IPS DF 6.9 (cell line): Measurements from ENCODE around the gene SPPL2B.
"Not testable (repeated sequence)": the region's sequence is repeated elsewhere in the genome, so short reads cannot be mapped to it uniquely, and the experiment has no call there.

ENCODE experiments used
- DNase-seq: peaks from one replicate; pipeline ENCODE4 v3.0.0-alpha.2; 2013; ENCODE audit warnings: low read depth, low spot score
- H3K27ac ChIP-seq: one replicate; pipeline ENCODE4 v1.5.1; 2013; ENCODE audit warnings: low read length, control low read depth
- H3K27me3 ChIP-seq: 2 replicates; pipeline ENCODE4 v1.6.1; 2013; ENCODE audit warnings: mild to moderate bottlenecking, low read length; ENCODE audit not compliant: control insufficient read depth, insufficient read depth
- H3K36me3 ChIP-seq: 2 replicates; pipeline ENCODE4 v1.6.1; 2013; ENCODE audit warnings: low read length; ENCODE audit not compliant: control insufficient read depth, insufficient read depth
- H3K4me1 ChIP-seq: 2 replicates; pipeline ENCODE4 v1.6.1; 2013; ENCODE audit warnings: low read length; ENCODE audit not compliant: control insufficient read depth, insufficient read depth
- H3K4me3 ChIP-seq: 2 replicates; pipeline ENCODE4 v1.5.1; 2013; ENCODE audit warnings: mild to moderate bottlenecking, low read length
- H3K9me3 ChIP-seq: 2 replicates; pipeline ENCODE4 v1.6.1; 2013; ENCODE audit warnings: low read length, inconsistent platforms; ENCODE audit not compliant: control insufficient read depth, insufficient read depth
- WGBS: extraction: QIAGEN DNeasy Blood & Tissue Kit; methylation state at CpG from one replicate; pipeline ENCODE4 v1.1.7; 2013; ENCODE audit warnings: mixed read lengths, missing lambda C conversion rate; ENCODE audit not compliant: insufficient read length, insufficient coverage; 5-methylcytosine and 5-hydroxymethylcytosine counted together

SPPL2B gene

DNA sequence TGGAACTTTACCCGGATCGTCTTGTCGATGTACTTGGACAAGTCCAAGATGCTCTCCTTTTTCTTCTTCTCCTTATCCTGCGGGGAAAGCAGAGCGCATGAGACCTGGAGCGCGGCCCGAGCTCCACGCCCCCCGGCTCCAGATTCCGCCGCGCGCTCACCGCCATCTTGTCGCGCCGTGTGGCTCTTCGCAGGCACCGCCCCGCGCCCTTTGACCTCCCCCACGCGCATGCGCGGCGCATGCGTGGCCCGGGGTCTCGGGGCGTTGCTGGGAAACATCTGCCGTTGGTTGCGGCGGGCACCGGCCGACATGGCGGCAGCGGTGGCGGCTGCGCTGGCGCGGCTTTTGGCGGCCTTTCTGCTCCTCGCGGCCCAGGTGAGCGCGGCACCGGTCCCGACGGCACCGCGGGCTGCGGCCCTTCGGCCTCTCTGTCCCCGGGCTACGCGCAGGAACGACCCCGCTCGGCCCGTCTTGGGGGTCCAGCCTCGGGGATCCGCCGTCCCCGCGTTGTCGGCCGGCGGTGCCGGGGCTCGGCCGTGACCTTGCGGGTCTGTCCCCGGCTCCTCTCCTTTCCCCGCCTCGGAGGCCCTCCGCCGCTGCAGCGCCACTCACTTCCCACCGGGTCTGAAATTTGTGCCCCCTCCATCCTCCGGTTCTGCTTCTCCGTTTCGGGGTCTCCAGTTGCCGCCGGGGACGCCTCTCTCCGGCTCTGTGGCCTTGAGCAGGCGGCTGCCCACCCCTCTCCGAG lies at the start of gene SPPL2B, which contains the start of gene LSM7:
SPPL2B (plus strand) TSS at position 284 of the 748 bp plus-strand sequence; CDS start at position 310, 26 bp downstream.
LSM7 (minus strand) TSS at position 186 of the 748 bp plus-strand sequence; CDS start at position 166, 20 bp downstream.
- Histone ChIP-seq H3K4me1 (peaks cover 7% of the 10 kb centered on the region), H3K36me3 (peaks cover 18% of the 10 kb centered on the region; the same call in 1 of the 2 replicates), H3K27me3 (no peaks in the 10 kb centered on the region), H3K9me3 (no peaks in the 10 kb centered on the region), H3K27ac (no peak within 1 kb of the TSS), H3K4me3 (peak within 1 kb of the TSS; percentile 80)
- no CpG with 5 or more reads among the region's 89 CpGs for whole genome bisulfite sequencing
- no peak for DNase-seq

GRCh38 chr19:2280633-2281264 lies 47.7 kb upstream of the SPPL2B start:
- WGBS, result no CpG with 5 or more reads among the region's 26 CpGs
- H3K4me3 ChIP-seq, result no peak overlapping the region
- no peak for DNase-seq

DNA sequence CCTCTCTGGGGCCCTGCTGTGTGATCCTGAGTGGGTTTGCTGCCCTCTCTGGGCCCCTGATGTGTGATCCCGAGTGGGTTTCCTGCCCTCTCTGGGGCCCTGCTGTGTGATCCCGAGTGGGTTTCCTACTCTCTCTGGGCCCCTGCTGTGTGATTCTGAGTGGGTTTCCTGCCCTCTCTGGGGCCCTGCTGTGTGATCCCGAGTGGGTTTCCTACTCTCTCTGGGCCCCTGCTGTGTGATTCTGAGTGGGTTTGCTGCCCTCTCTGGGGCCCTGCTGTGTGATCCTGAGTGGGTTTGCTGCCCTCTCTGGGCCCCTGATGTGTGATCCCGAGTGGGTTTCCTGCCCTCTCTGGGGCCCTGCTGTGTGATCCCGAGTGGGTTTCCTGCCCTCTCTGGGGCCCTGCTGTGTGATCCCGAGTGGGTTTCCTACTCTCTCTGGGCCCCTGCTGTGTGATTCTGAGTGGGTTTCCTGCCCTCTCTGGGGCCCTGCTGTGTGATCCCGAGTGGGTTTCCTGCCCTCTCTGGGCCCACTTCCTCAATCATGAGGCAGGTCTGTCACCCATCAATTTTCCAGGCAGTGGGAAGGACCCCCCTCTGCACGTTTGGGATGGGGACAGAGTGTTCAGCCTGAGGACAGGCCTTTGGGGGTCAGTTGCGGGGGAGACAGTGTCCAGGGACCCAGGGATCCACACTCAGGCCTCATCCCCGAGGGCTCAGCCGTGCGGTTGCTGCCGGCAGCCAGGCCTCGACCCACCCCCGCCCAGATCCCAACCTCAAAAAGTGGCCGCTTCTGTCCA lies 47.0 kb upstream of the SPPL2B start:
- H3K4me1 ChIP-seq, H3K9me3 ChIP-seq, H3K27ac ChIP-seq, H3K36me3 ChIP-seq, DNase-seq: not testable (repeated sequence)
- WGBS, result no CpG with 5 or more reads among the region's 16 CpGs
- Histone ChIP-seq H3K4me3 (peak overlapping the region; percentile 34), H3K27me3 (peaks cover 11% of the 10 kb centered on the region; the same call in 1 of the 2 replicates)

More at GRCh38 chr19:2280633-2281264, 47.7 kb upstream of the SPPL2B start:
- Histone ChIP-seq H3K27me3 (peaks cover 11% of the 10 kb centered on the region; the same call in 1 of the 2 replicates), H3K9me3 (no peaks in the 10 kb centered on the region), H3K36me3 (no peaks in the 10 kb centered on the region; the same call in 1 of the 2 replicates), H3K27ac (no peak overlapping the region), H3K4me1 (peaks cover 3% of the 10 kb centered on the region; the same call in 1 of the 2 replicates)

- Histone ChIP-seq H3K27ac (no peak within 1 kb of the TSS), H3K4me3 (peak within 1 kb of the TSS; percentile 34), H3K27me3 (peaks cover 11% of the 10 kb centered on the region; the same call in 1 of the 2 replicates), H3K4me1 (peaks cover 3% of the 10 kb centered on the region; the same call in 1 of the 2 replicates), H3K9me3 (no peaks in the 10 kb centered on the region), H3K36me3 (no peaks in the 10 kb centered on the region)
- no CpG with 5 or more reads among the region's 41 CpGs for WGBS
- DNase-seq, result no peak
These were observed 46.2 kb upstream of the SPPL2B start, which contains the start of gene PEAK3 for GRCh38 chr19:2282062-2282861. Gene PEAK3, minus strand, starts transcription at chr19:2282175. Its CDS starts 1,244 bp downstream, at chr19:2280931.

- Histone ChIP-seq H3K36me3 (no peaks in the 10 kb centered on the region), H3K27ac (no peak overlapping the region), H3K4me1 (peaks cover 3% of the 10 kb centered on the region; the same call in 1 of the 2 replicates), H3K9me3 (no peaks in the 10 kb centered on the region), H3K27me3 (peaks cover 11% of the 10 kb centered on the region; the same call in 1 of the 2 replicates), H3K4me3 (no peak overlapping the region)
- no peak for DNase-seq
- WGBS, result no CpG with 5 or more reads among the region's 11 CpGs
These were observed 45.6 kb upstream of the SPPL2B start for GRCh38 chr19:2282862-2283237.

GRCh38 chr19:2283835-2284507 lies 44.5 kb upstream of the SPPL2B start:
- WGBS, result no CpG with 5 or more reads among the region's 8 CpGs
- H3K27me3 ChIP-seq, result peaks cover 17% of the 10 kb centered on the region
- no peak overlapping the region for H3K27ac ChIP-seq
- no peak for DNase-seq
- H3K4me3 ChIP-seq, result no peak overlapping the region
- no peaks in the 10 kb centered on the region for H3K36me3 ChIP-seq
- H3K4me1 ChIP-seq, result peaks cover 3% of the 10 kb centered on the region; the same call in 1 of the 2 replicates
- H3K9me3 ChIP-seq, result no peaks in the 10 kb centered on the region

GRCh38 chr19:2286402-2287140 lies 41.9 kb upstream of the SPPL2B start:
- H3K9me3 ChIP-seq, result no peaks in the 10 kb centered on the region
- WGBS, result no CpG with 5 or more reads among the region's 20 CpGs
- peaks cover 7% of the 10 kb centered on the region; the same call in 1 of the 2 replicates for H3K4me1 ChIP-seq
- no peak overlapping the region for H3K27ac ChIP-seq
- H3K36me3 ChIP-seq, result no peaks in the 10 kb centered on the region
- H3K27me3 ChIP-seq, result peaks cover 42% of the 10 kb centered on the region
- no peak overlapping the region for H3K4me3 ChIP-seq
- no peak for DNase-seq

DNA sequence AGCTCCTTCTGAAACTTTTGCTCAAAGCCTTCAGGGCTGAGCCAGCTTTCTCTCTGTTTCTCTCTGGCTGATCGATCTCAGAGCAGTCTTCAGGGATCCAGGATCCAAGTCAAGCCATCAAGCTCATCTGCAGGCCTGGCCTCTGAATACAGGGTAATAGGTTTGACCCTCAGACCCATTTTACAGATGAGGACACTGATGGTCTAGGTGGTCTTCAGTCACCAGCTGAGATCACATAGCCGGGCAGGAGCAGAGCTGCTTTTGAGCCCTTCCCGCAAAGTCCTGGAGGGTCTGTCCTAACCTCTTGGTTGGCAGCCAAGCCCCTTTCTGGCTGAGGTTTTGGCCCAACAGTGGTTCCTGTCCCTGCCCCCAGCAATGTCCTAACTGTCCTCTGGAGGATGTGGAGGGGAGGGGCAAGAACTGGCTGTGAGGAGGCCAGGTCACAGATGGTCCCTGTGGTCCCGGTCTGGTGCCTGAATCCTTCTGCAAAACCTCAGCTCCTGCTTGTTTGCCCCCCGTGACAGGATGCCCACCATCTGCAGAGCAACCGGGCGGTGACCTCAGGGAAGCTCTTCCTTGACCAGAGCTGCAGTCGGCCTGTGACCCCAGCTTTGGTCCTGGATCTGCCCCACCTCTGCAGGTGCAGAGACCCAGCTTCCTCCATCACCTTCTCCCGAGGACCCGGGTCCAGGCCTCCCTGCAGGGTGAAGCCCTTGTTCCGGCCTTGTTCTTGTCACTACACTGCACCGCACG lies 40.7 kb upstream of the SPPL2B start:
- no peak for DNase-seq
- no peak overlapping the region for H3K4me3 ChIP-seq
- H3K4me1 ChIP-seq, result peaks cover 4% of the 10 kb centered on the region; the same call in 1 of the 2 replicates
- no CpG with 5 or more reads among the region's 13 CpGs for whole genome bisulfite sequencing
- H3K27me3 ChIP-seq, result peaks cover 43% of the 10 kb centered on the region
- H3K36me3 ChIP-seq, result no peaks in the 10 kb centered on the region
- no peak overlapping the region for H3K27ac ChIP-seq
- H3K9me3 ChIP-seq, result no peaks in the 10 kb centered on the region
